ENCODE measurements around the gene RIT2. TPM values are rescaled to one million over a fixed set of nuclear protein-coding genes. Genes with fewer than 3 reads are reported as not detected.
"Not testable (repeated sequence)": the region's sequence is repeated elsewhere in the genome, so short reads cannot be mapped to it uniquely, and the experiment has no call there.

Gene RIT2
- total RNA-seq, 1 donor: not detected

- DNase-seq (ENCODE audit: low read depth in 2 of 3, low spot score in 2 of 3): no peak
Observed at GRCh38 chr18:42778445-42779042, 336.9 kb downstream of the RIT2 start.

- no peak for DNase-seq (ENCODE audit: low read depth in 2 of 3, low spot score in 2 of 3)
Observed at GRCh38 chr18:42778024-42778423, 337.5 kb downstream of the RIT2 start.

- DNase-seq (ENCODE audit: low read depth in 2 of 3, low spot score in 2 of 3): no peak
Observed at GRCh38 chr18:42773870-42774269, 341.6 kb downstream of the RIT2 start.

DNA sequence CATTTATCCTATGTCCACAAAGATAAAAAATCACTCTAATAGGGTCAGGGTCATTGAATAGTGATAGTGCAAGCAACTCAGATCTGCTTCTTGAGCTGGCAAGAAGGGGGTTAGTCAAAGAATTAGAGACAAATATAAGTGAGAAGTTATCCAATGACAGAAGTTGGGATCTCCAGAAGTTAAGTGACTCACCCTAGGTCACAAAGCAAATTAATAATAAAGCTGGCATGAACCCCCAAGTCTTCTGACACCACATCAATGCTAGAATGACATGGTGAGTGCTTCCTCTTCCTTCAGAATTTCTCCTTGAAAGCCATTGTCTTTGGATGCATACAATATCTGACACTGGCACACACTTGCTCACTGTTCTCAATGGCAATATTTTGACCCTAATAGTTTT is 343.5 kb downstream of the RIT2 start:
- no peak for DNase-seq (ENCODE audit: low read depth in 2 of 3, low spot score in 2 of 3)

- DNase-seq (ENCODE audit: low read depth in 2 of 3, low spot score in 2 of 3): no peak
Observed at GRCh38 chr18:42765302-42765701, 350.2 kb downstream of the RIT2 start.

DNA sequence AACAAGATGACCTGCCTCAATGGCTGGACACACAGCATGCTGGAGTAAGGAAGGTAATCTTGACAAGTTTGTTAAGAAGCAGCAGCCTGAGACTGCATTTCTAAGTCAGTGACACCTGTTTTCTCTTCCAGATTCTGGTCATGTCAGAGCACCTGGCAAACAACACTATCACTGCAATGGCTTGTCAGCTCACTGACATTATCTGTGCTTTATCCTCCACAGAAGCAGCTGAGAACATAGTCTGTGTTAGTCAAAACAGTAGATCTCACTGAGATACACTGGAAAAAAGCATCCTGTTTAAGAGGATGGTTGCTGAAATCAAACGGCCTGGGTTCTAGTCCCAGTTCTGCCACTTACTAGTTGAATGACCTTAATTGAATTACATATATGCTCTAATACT is 355.2 kb downstream of the RIT2 start:
- DNase-seq (ENCODE audit: low read depth in 2 of 3, low spot score in 2 of 3): no peak

- DNase-seq (ENCODE audit: low read depth in 2 of 3, low spot score in 2 of 3): no peak
Observed at GRCh38 chr18:42758852-42759251, 356.6 kb downstream of the RIT2 start.

GRCh38 chr18:42756214-42756613 is 359.3 kb downstream of the RIT2 start:
- DNase-seq (ENCODE audit: low read depth in 2 of 3, low spot score in 2 of 3): no peak

GRCh38 chr18:42752916-42753315 is 362.6 kb downstream of the RIT2 start:
- DNase-seq (ENCODE audit: low read depth in 2 of 3, low spot score in 2 of 3): no peak

DNA sequence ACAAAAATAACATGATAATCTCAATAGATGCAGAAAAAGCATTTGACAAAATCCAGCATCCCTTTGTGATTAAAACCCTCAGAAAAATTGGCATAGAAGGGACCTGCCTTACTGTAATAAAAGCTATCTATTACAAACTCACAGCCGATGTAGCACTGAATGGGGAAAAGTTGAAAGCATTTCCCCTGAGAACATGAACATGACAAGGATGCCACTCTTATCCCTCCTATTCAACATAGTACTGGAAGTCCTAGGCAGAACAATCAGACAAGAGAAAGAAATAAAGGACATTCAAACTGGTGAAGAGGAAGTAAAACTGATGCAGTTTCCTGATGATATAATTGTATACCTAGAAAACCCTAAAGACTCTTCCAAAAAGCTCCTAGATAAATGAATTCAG is 368.7 kb downstream of the RIT2 start:
- DNase-seq (ENCODE audit: low read depth in 2 of 3, low spot score in 2 of 3): no peak

GRCh38 chr18:42745931-42746330 is 369.6 kb downstream of the RIT2 start:
- no peak for DNase-seq (ENCODE audit: low read depth in 2 of 3, low spot score in 2 of 3)

GRCh38 chr18:42745171-42745570 is 370.3 kb downstream of the RIT2 start:
- no peak for DNase-seq (ENCODE audit: low read depth in 2 of 3, low spot score in 2 of 3)

DNA sequence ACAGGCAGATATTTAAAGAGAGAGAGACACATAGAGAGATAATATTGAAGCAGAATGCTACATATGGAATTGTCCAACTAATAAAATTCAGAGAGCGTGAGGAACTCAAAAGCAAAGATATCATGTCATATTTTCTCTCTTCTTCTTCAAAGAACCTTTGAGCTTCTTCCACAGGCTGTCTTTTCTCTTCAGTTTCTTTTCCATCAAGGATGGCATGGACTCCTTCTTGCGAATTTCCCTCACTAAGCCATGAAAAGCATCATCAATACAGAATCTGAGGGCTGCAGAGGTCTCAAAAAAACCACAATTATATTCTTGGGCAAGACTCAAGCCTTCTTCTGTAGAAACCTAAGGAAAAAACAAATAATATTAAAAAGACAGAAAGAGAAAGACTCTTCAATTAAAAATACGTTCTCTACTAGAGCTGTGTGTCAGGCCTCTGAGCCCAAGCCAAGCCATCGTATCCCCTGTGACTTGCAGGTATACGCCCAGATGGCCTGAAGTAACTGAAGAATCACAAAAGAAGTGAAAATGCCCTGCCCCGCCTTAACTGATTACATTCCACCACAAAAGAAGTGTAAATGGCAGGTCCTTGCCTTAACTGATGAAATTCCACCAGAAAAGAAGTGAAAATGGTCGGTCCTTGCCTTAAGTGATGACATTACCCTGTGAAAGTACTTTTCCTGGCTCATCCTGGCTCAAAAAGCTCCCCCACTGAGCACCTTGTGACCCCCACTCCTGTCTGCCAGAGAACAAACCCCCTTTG is 371.9 kb downstream of the RIT2 start:
- no peak for DNase-seq (ENCODE audit: low read depth in 2 of 3, low spot score in 2 of 3)

GRCh38 chr18:42742969-42743368 is 372.5 kb downstream of the RIT2 start:
- DNase-seq (ENCODE audit: low read depth in 2 of 3, low spot score in 2 of 3): no peak

GRCh38 chr18:42742474-42742873 is 373.0 kb downstream of the RIT2 start:
- DNase-seq (ENCODE audit: low read depth in 2 of 3, low spot score in 2 of 3): no peak

DNA sequence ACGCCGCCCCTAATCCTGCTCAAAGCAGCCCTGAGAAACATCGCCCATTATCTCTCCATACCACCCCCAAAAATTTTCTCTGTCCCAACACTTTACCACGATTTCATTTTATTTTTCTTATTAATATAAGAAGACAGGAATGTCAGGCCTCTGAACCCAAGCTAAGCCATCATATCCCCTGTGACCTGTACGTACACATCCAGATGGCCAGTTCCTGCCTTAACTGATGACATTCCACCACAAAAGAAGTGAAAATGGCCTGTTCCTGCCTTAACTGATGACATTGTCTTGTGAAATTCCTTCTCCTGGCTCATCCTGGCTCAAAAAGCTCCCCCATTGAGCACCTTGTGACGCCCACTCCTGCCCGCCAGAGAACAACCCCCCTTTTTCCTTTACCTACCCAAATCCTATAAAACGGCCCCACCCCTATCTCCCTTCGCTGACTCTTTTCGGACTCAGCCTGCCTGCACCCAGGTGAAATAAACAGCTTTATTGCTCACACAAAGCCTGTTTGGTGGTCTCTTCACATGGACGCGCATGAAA is 373.6 kb downstream of the RIT2 start:
- DNase-seq (ENCODE audit: low read depth in 2 of 3, low spot score in 2 of 3): not testable (repeated sequence)

DNA sequence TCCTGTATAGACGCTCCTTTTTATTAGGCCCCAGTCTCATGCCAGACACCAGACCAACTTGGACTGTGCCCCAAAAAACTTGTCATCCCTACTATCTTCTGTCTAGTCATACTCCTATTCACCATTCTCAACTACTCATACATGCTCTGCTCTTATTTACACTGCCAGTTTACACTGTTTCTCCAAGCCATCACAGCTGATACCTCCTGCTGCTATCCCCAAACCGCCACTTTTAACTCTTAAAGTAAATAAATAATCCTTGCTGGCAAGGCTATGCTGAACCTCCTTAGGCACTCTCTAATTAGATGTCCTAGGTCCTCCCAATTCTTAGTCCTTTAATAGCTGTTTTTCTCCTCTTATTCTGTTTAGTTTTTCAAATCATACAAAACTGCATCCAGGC is 374.2 kb downstream of the RIT2 start:
- DNase-seq (ENCODE audit: low read depth in 2 of 3, low spot score in 2 of 3): not testable (repeated sequence)

DNA sequence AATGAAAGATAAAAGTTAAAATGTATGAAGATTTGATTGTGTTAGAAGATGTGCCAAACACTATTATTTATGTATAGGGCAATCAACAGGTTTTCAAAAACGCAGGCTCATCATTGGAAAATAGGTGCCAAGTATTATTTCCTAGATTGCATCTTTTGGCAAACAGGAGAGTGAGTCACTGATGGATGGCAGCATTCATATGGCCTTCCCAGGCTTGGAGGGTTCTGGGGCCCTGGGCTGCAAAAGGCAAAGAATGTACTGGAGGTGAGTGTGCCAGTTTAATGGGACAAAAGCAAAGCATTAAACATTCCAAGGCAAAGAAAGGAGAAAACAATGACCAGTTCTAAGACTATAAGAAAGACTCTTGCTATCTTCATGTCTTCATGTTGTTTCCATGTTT is 379.4 kb downstream of the RIT2 start:
- no peak for DNase-seq (ENCODE audit: low read depth in 2 of 3, low spot score in 2 of 3)

DNA sequence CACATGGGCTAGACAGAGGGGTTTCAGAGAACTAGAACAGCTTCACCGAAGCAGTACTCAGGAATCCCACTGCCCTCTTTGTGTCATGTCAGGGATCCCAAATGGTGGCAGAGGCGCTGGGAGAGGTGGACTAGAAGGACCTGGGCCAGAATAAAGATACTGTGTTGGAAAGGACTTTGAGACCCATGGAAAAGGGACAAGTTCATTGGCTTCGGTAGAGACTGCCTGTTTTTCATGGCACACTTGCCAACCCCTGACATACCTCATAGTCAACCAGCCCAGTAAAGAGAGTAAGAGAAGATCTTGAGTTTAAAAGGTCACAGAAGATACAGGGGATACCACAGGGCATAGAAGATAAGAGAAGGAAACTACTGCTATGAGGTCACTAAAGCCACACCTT is 381.0 kb downstream of the RIT2 start:
- no peak for DNase-seq (ENCODE audit: low read depth in 2 of 3, low spot score in 2 of 3)

DNA sequence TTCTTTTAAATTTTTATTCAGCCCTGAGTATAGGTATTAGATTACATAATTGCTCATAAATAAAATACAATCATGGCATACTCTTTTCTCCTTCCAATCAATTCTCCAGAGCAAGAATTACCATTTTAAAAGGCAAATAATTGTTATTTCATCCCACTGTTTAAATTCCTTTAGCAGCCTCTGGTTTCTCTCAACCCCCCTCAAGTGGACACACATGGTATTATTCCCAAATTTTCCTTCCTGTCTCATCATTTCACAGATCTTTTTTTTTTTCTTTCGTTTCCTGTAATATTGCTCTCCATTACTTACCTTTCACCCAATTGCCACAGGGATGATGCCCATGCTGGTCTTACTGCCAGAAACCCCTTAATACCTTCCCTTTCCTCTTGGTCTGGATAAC is 385.2 kb downstream of the RIT2 start:
- DNase-seq (ENCODE audit: low read depth in 2 of 3, low spot score in 2 of 3): no peak

DNA sequence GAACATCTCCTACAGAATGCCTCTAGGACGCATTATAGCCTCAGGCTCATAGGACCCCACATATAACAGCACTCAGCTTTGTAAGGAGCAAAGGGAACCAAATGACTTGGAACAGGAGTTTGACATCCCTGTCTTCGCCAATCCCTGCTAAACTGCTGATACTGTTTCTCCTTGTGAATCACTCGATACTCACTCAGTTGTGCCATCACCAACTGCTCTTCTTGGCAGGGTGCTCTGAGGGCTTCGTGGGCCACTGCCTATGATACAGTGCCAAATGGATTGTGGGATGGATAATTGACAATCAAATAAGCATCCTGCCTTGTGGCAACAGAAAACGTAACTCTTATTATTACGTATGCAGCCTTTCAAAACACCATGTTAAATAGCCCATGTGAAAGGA is 396.3 kb downstream of the RIT2 start:
- DNase-seq (ENCODE audit: low read depth in 2 of 3, low spot score in 2 of 3): no peak

- DNase-seq (ENCODE audit: low read depth in 2 of 3, low spot score in 2 of 3): no peak
Observed at GRCh38 chr18:42712065-42712464, 403.4 kb downstream of the RIT2 start.
